Measurements from ENCODE around the gene NEURL3.

The NEURL3 gene

DNA sequence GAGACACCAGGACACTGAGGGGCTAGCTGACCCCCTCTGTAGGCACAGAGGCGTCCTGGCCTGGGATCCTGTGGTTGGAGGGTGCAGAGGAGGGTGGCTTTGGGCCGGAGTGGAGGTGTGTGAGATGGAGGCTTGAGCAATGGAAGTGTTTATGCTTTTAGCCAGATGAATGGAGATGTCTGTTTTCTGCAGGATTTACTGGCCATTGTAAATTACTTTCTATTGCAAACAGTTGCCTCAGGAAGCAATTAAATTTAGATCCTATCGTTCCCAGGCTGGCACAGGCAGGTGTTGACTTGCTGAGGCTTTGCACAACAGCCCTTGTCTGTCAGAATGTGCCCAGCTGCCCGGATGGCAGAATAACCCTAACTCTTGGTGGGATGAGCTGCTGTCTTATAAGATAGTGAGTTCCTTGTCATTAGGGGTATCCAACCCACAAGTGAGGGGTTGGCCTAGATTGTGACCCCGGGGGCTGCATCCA lies 29.6 kb upstream of the NEURL3 start (continued):
- TF ChIP-seq, protein P1, sequence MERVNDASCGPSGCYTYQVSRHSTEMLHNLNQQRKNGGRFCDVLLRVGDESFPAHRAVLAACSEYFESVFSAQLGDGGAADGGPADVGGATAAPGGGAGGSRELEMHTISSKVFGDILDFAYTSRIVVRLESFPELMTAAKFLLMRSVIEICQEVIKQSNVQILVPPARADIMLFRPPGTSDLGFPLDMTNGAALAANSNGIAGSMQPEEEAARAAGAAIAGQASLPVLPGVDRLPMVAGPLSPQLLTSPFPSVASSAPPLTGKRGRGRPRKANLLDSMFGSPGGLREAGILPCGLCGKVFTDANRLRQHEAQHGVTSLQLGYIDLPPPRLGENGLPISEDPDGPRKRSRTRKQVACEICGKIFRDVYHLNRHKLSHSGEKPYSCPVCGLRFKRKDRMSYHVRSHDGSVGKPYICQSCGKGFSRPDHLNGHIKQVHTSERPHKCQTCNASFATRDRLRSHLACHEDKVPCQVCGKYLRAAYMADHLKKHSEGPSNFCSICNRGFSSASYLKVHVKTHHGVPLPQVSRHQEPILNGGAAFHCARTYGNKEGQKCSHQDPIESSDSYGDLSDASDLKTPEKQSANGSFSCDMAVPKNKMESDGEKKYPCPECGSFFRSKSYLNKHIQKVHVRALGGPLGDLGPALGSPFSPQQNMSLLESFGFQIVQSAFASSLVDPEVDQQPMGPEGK (tag by site-specific recombination; IDR thresholded peaks at IDR 0.05) = no peak
- TF ChIP-seq ZNF112 (tag by site-specific recombination; IDR thresholded peaks at IDR 0.05) (no peak), ZNF324 (tag by site-specific recombination; IDR thresholded peaks at IDR 0.05) (no peak), ZNF157 (tag by site-specific recombination; IDR thresholded peaks at IDR 0.05) (no peak), ZNF548 (tag by site-specific recombination; IDR thresholded peaks at IDR 0.05) (no peak)
- TF ChIP-seq, protein P2, sequence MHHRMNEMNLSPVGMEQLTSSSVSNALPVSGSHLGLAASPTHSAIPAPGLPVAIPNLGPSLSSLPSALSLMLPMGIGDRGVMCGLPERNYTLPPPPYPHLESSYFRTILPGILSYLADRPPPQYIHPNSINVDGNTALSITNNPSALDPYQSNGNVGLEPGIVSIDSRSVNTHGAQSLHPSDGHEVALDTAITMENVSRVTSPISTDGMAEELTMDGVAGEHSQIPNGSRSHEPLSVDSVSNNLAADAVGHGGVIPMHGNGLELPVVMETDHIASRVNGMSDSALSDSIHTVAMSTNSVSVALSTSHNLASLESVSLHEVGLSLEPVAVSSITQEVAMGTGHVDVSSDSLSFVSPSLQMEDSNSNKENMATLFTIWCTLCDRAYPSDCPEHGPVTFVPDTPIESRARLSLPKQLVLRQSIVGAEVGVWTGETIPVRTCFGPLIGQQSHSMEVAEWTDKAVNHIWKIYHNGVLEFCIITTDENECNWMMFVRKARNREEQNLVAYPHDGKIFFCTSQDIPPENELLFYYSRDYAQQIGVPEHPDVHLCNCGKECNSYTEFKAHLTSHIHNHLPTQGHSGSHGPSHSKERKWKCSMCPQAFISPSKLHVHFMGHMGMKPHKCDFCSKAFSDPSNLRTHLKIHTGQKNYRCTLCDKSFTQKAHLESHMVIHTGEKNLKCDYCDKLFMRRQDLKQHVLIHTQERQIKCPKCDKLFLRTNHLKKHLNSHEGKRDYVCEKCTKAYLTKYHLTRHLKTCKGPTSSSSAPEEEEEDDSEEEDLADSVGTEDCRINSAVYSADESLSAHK (tag by site-specific recombination; IDR thresholded peaks at IDR 0.05) = no peak

DNA sequence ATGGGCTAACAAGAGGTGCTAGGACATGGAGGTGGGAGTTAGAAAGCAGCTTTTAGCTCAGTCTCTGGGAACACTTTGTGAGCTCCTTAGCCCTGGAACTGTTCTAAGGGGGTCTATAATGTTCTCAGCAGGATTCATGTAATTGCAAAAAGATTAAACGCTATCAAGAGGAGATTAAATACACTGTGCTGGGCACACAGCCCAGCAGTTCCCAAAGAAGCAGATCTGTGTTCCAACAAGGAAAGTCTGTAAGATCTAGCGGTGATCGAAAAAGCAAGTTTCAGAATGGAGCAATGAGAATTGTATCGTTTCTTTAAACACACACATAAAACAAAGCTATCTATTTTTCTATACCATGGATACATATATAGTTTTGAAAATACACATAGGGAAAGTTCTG lies 29.0 kb upstream of the NEURL3 start:
- H3K9me3 ChIP-seq (ENCODE audit: control insufficient read depth, insufficient read depth, low read depth, low read length) = no peaks in the 10 kb centered on the region
- ChIA-PET CTCF (interaction anchor here (0.8 to 4.9 kb wide), 7 partner anchors 20 to 542 kb away, joined by 3 to 27 read pairs (median 4); partner anchors contain the start of genes CIAO1 and TMEM127), POLR2A (no interaction called here)
- peaks cover 36% of the 10 kb centered on the region for H3K4me1 ChIP-seq (ENCODE audit: control insufficient read depth, insufficient read depth, low read length)
- no peak for TF ChIP-seq ZNF146 (tag by site-specific recombination; IDR thresholded peaks at IDR 0.05)
- no peak for TF ChIP-seq HOXD13 (CRISPR knock-in tag; IDR thresholded peaks at IDR 0.05; ENCODE audit: borderline replicate concordance)
- no peak for TF ChIP-seq MZF1 (tag by site-specific recombination; IDR thresholded peaks at IDR 0.05; ENCODE audit: borderline replicate concordance)
- no peak for TF ChIP-seq ZNF677 (tag by site-specific recombination; IDR thresholded peaks at IDR 0.05)
- TF ChIP-seq, protein P3, sequence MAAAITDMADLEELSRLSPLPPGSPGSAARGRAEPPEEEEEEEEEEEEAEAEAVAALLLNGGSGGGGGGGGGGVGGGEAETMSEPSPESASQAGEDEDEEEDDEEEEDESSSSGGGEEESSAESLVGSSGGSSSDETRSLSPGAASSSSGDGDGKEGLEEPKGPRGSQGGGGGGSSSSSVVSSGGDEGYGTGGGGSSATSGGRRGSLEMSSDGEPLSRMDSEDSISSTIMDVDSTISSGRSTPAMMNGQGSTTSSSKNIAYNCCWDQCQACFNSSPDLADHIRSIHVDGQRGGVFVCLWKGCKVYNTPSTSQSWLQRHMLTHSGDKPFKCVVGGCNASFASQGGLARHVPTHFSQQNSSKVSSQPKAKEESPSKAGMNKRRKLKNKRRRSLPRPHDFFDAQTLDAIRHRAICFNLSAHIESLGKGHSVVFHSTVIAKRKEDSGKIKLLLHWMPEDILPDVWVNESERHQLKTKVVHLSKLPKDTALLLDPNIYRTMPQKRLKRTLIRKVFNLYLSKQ (tag by site-specific recombination; IDR thresholded peaks at IDR 0.05; ENCODE audit: borderline replicate concordance) = no peak
- no peak for TF ChIP-seq ZFP37 (tag by site-specific recombination; IDR thresholded peaks at IDR 0.05)
- TF ChIP-seq, protein P4, sequence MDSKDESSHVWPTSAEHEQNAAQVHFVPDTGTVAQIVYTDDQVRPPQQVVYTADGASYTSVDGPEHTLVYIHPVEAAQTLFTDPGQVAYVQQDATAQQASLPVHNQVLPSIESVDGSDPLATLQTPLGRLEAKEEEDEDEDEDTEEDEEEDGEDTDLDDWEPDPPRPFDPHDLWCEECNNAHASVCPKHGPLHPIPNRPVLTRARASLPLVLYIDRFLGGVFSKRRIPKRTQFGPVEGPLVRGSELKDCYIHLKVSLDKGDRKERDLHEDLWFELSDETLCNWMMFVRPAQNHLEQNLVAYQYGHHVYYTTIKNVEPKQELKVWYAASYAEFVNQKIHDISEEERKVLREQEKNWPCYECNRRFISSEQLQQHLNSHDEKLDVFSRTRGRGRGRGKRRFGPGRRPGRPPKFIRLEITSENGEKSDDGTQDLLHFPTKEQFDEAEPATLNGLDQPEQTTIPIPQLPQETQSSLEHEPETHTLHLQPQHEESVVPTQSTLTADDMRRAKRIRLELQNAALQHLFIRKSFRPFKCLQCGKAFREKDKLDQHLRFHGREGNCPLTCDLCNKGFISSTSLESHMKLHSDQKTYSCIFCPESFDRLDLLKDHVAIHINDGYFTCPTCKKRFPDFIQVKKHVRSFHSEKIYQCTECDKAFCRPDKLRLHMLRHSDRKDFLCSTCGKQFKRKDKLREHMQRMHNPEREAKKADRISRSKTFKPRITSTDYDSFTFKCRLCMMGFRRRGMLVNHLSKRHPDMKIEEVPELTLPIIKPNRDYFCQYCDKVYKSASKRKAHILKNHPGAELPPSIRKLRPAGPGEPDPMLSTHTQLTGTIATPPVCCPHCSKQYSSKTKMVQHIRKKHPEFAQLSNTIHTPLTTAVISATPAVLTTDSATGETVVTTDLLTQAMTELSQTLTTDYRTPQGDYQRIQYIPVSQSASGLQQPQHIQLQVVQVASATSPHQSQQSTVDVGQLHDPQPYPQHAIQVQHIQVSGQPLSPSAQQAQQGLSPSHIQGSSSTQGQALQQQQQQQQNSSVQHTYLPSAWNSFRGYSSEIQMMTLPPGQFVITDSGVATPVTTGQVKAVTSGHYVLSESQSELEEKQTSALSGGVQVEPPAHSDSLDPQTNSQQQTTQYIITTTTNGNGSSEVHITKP (tag by site-specific recombination; IDR thresholded peaks at IDR 0.05) = no peak
- TF ChIP-seq, protein P5, sequence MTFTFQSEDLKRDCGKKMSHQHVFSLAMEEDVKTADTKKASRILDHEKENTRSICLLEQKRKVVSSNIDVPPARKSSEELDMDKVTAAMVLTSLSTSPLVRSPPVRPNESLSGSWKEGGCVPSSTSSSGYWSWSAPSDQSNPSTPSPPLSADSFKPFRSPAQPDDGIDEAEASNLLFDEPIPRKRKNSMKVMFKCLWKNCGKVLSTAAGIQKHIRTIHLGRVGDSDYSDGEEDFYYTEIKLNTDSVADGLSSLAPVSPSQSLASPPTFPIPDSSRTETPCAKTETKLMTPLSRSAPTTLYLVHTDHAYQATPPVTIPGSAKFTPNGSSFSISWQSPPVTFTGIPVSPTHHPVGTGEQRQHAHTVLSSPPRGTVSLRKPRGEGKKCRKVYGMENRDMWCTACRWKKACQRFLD (tag by site-specific recombination; IDR thresholded peaks at IDR 0.05) = no peak
- TF ChIP-seq, protein P1 (tag by site-specific recombination; IDR thresholded peaks at IDR 0.05) = no peak
- TF ChIP-seq ZNF121 (tag by site-specific recombination; IDR thresholded peaks at IDR 0.05) = no peak
- H3K4me3 ChIP-seq (ENCODE audit: low read depth, low read length) = no peak overlapping the region
- H3K36me3 ChIP-seq (ENCODE audit: control insufficient read depth in 2 of 2, insufficient read depth in 1 of 2, low read length in 2 of 2) = no peaks in the 10 kb centered on the region
- no peak overlapping the region; the same call in 1 of the 2 replicates for H3K27ac ChIP-seq (ENCODE audit: extremely low read depth, low read depth, low read length)

Measured in HEK293 (cell line).